Upper lobe of left lung (tissue), 6 donors: ENCODE data around the gene MN1. TPM values are rescaled to one million over a fixed set of nuclear protein-coding genes. Genes with fewer than 3 reads are reported as not detected.

ENCODE experiments used
- ATAC-seq, 2 donors: fragments of 200-7000 bp; cut with Tn5 transposase; one replicate each; pipeline ENCODE4 v1.9.1; 2022; ENCODE audit warnings: mild to moderate bottlenecking in 2 of 2, moderate library complexity in 2 of 2; ENCODE audit not compliant: low FRiP score in 2 of 2
- DNase-seq, 2 donors: peaks; one replicate each; pipeline ENCODE4 v3.0.0-alpha.2; 2019 to 2020
- H3K27ac ChIP-seq, 4 donors: fragments of 200-600 bp; sonication (generic); one replicate each; pipeline ENCODE4 v1.5.1; 2016 to 2019
- H3K27me3 ChIP-seq, 4 donors: fragments of 200-600 bp; sonication (generic); one replicate each; pipeline ENCODE4 v1.5.1; 2017 to 2019
- H3K36me3 ChIP-seq, 4 donors: fragments of 200-600 bp; sonication (generic); one replicate each; pipeline ENCODE4 v1.5.1; 2016 to 2019
- H3K4me1 ChIP-seq, 4 donors: fragments of 200-600 bp; sonication (generic); one replicate each; pipeline ENCODE4 v1.5.1; 2018 to 2019
- H3K4me3 ChIP-seq, 4 donors: fragments of 200-600 bp; sonication (generic); one replicate each; pipeline ENCODE4 v1.5.1; 2017 to 2019; ENCODE audit warnings: mild to moderate bottlenecking in 2 of 4, moderate library complexity in 1 of 4
- H3K9me3 ChIP-seq, 4 donors: fragments of 200-600 bp; sonication (generic); one replicate each; pipeline ENCODE4 v1.5.1; 2018 to 2019
- CTCF ChIP-seq, 6 experiments: fragments of 450-650 bp in 4 of 6; fragments of 200-600 bp in 2 of 6; sonication (generic) in 2 of 6; IDR thresholded peaks; one replicate each; pipeline ENCODE4 v1.5.1; 2016 to 2019; ENCODE audit warnings: antibody characterized with exemption in 6 of 6
- EP300 ChIP-seq, 4 donors: sonication (generic); formaldehyde crosslinking; IDR thresholded peaks; one replicate each; pipeline ENCODE4 v1.5.1; 2017; ENCODE audit warnings: antibody characterized with exemption in 4 of 4, control low read depth in 2 of 4
- POLR2A ChIP-seq, 4 donors: fragments of 450-650 bp; IDR thresholded peaks; one replicate each; pipeline ENCODE4 v1.5.1; 2016 to 2017; ENCODE audit warnings: antibody characterized with exemption in 4 of 4, mild to moderate bottlenecking in 2 of 4
- POLR2AphosphoS5 ChIP-seq, 2 donors: sonication (generic); formaldehyde crosslinking; IDR thresholded peaks; one replicate each; pipeline ENCODE4 v1.5.1; 2017; ENCODE audit warnings: antibody characterized with exemption in 2 of 2
- WGBS, 2 donors: methylation state at CpG; one replicate each; pipeline ENCODE4 v1.1.5; 2017 to 2018; 5-methylcytosine and 5-hydroxymethylcytosine counted together
- total RNA-seq, 6 donors: library from RNA; depleted of rRNA in 4 of 6; stranded (reverse); fragments of >200 nt in 4 of 6; gene quantifications; one replicate each; pipeline versions ENCODE4 v1.1.0 to v1.2.1, GENCODE V29; 2016 to 2021
- donor health status: DM: no; HTN: no; CAD: no; lungs with moderate emphysema.
- donor health status: DM: no; HTN: yes; CAD: no; lungs with severe emphysema.

MN1 gene
- total RNA-seq, 6 donors from 2014 or later = 1.0 to 17.8 (median 3.5) TPM

GRCh38 chr22:27724709-27725108 lies 76.8 kb downstream of the MN1 start:
- WGBS, 2 donors = 89% methylated on average over 4 of the region's 4 CpGs
- Histone ChIP-seq H3K9me3 (no peaks in the 10 kb centered on the region), H3K27me3 (no peaks in the 10 kb centered on the region), H3K4me3 (no peak overlapping the region), H3K36me3 (no peaks in the 10 kb centered on the region), H3K27ac (peak overlapping the region in 3 of 4 donors; percentile 60 to 83 (median 72)), H3K4me1 (peaks cover 6 to 26% (median 14%) of the 10 kb centered on the region in 4 donors)
- no peak for DNase-seq
- TF ChIP-seq EP300 (IDR thresholded peaks at IDR 0.05) = no peak
- TF ChIP-seq CTCF (IDR thresholded peaks at IDR 0.05) = no peak
- TF ChIP-seq POLR2A (IDR thresholded peaks at IDR 0.05) = no peak
- TF ChIP-seq POLR2AphosphoS5 (IDR thresholded peaks at IDR 0.05) = no peak
- no peak for ATAC-seq

- Histone ChIP-seq H3K9me3 (no peaks in the 10 kb centered on the region), H3K4me1 (peaks cover 8 to 31% (median 14%) of the 10 kb centered on the region in 4 donors), H3K36me3 (no peaks in the 10 kb centered on the region), H3K27me3 (no peaks in the 10 kb centered on the region), H3K27ac (peak overlapping the region in 1 of 4 donors; percentile 72), H3K4me3 (no peak overlapping the region)
- TF ChIP-seq EP300 (IDR thresholded peaks at IDR 0.05) (no peak), POLR2A (IDR thresholded peaks at IDR 0.05) (no peak), CTCF (IDR thresholded peaks at IDR 0.05) (no peak), POLR2AphosphoS5 (IDR thresholded peaks at IDR 0.05) (no peak)
- no peak for ATAC-seq
- no peak for DNase-seq
- 69 to 71% methylated on average over 1 of the region's 1 CpG for whole genome bisulfite sequencing, 2 donors
Measured at GRCh38 chr22:27724157-27724556, 77.4 kb downstream of the MN1 start.

- Histone ChIP-seq H3K27me3 (no peaks in the 10 kb centered on the region), H3K27ac (peak overlapping the region in 1 of 4 donors; percentile 29), H3K36me3 (no peaks in the 10 kb centered on the region), H3K9me3 (no peaks in the 10 kb centered on the region), H3K4me1 (peaks cover 13 to 31% (median 16%) of the 10 kb centered on the region in 4 donors), H3K4me3 (no peak overlapping the region)
- no peak for TF ChIP-seq EP300 (IDR thresholded peaks at IDR 0.05)
- no peak for TF ChIP-seq POLR2A (IDR thresholded peaks at IDR 0.05)
- no peak for TF ChIP-seq POLR2AphosphoS5 (IDR thresholded peaks at IDR 0.05)
- no peak for TF ChIP-seq CTCF (IDR thresholded peaks at IDR 0.05)
- WGBS, 2 donors = 90 to 92% methylated on average over 2 of the region's 2 CpGs
- no peak for ATAC-seq
- no peak for DNase-seq
Measured at GRCh38 chr22:27723708-27724107, 77.8 kb downstream of the MN1 start.

GRCh38 chr22:27723158-27723557 lies 78.4 kb downstream of the MN1 start:
- no peaks in the 10 kb centered on the region for H3K36me3 ChIP-seq
- peaks cover 15 to 35% (median 17%) of the 10 kb centered on the region in 4 donors for H3K4me1 ChIP-seq
- H3K9me3 ChIP-seq = no peaks in the 10 kb centered on the region
- TF ChIP-seq EP300 (IDR thresholded peaks at IDR 0.05) = no peak
- no peak for TF ChIP-seq POLR2AphosphoS5 (IDR thresholded peaks at IDR 0.05)
- TF ChIP-seq CTCF (IDR thresholded peaks at IDR 0.05) = no peak
- no peak for TF ChIP-seq POLR2A (IDR thresholded peaks at IDR 0.05)
- 41 to 43% methylated on average over 1 of the region's 1 CpG for WGBS, 2 donors
- ATAC-seq (no peak), DNase-seq (no peak)
- H3K27me3 ChIP-seq = no peaks in the 10 kb centered on the region
- no peak overlapping the region for H3K27ac ChIP-seq
- H3K4me3 ChIP-seq = no peak overlapping the region

GRCh38 chr22:27720860-27721259 lies 80.7 kb downstream of the MN1 start:
- 80 to 84% methylated on average over 5 of the region's 5 CpGs for WGBS, 2 donors
- Histone ChIP-seq H3K27me3 (no peaks in the 10 kb centered on the region), H3K27ac (no peak overlapping the region), H3K9me3 (peaks cover 0 to 4% (median 0%) of the 10 kb centered on the region in 4 donors), H3K4me1 (peaks cover 5 to 29% (median 14%) of the 10 kb centered on the region in 4 donors), H3K36me3 (no peaks in the 10 kb centered on the region), H3K4me3 (no peak overlapping the region)
- DNase-seq (no peak), ATAC-seq (no peak)
- TF ChIP-seq EP300 (IDR thresholded peaks at IDR 0.05) = no peak
- no peak for TF ChIP-seq POLR2AphosphoS5 (IDR thresholded peaks at IDR 0.05)
- TF ChIP-seq CTCF (IDR thresholded peaks at IDR 0.05) = no peak
- TF ChIP-seq POLR2A (IDR thresholded peaks at IDR 0.05) = no peak
